Measurements from ENCODE around the gene SRD5A1. TPM values are rescaled to one million over a fixed set of nuclear protein-coding genes. Genes with fewer than 3 reads are reported as not detected.
A peak's percentile ranks its signal among the peaks of the same experiment; 100 is the strongest.

SRD5A1 gene
- total RNA-seq, 1 donor from 2014 or later = 37.4 TPM

DNA sequence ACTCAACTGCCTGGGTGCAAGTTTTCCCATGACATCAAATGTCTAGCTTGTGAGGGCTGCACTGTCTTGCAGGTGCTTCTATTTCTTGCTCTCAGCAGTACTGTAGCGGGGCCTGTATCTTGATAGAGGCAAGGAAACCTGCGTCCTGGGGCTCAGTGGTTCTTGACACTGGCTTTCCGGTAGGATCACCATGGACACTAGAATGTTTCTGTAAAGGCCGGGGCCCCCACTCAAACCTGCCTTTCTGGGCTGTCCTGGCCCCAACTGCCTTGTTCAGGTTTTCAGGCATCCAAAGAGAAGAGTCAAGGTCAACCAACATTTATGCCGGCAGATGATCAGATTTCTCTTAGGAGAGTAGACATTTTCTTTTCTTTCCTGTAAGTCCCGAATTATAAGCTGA, 53.3 kb downstream of the SRD5A1 start:
- TF ChIP-seq, protein P1, sequence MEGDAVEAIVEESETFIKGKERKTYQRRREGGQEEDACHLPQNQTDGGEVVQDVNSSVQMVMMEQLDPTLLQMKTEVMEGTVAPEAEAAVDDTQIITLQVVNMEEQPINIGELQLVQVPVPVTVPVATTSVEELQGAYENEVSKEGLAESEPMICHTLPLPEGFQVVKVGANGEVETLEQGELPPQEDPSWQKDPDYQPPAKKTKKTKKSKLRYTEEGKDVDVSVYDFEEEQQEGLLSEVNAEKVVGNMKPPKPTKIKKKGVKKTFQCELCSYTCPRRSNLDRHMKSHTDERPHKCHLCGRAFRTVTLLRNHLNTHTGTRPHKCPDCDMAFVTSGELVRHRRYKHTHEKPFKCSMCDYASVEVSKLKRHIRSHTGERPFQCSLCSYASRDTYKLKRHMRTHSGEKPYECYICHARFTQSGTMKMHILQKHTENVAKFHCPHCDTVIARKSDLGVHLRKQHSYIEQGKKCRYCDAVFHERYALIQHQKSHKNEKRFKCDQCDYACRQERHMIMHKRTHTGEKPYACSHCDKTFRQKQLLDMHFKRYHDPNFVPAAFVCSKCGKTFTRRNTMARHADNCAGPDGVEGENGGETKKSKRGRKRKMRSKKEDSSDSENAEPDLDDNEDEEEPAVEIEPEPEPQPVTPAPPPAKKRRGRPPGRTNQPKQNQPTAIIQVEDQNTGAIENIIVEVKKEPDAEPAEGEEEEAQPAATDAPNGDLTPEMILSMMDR (IDR thresholded peaks at IDR 0.05; ENCODE audit: insufficient read depth, low read length, poor library complexity, severe bottlenecking) = no peak
- Histone ChIP-seq H3K27me3 (ENCODE audit: control insufficient read depth, insufficient read depth, low read length) (no peaks in the 10 kb centered on the region), H3K4me3 (ENCODE audit: low read depth, low read length) (no peak overlapping the region), H3K36me3 (ENCODE audit: control insufficient read depth, insufficient read depth, low read length) (no peaks in the 10 kb centered on the region)
- DNase-seq (ENCODE audit: low read depth) = no peak

DNA sequence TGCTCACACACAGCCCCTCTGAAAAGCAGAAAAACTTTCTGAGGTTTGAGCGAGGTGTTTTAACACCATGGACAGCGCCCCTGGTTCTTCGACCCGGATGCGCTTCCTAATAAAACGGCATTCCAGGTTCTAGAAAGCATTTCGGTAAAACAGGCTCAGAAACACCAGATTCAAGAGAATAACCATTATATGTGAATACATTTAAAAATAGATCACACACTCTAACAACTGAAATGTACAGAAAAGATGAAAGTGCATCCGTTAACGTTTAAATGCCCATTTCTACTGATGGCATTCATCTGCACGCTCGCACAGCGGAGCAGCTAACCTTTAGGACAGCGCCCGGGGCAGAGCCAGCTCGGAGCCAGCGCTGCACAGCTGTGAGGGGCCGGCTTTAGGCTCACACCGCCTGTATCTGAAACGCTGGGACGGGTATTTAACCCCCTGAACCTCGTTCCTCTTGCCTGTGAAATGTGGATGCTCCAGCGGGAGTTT, 53.7 kb downstream of the SRD5A1 start:
- Histone ChIP-seq H3K4me3 (ENCODE audit: low read depth, low read length) (peak overlapping the region; percentile 34), H3K27me3 (ENCODE audit: control insufficient read depth, insufficient read depth, low read length) (no peaks in the 10 kb centered on the region), H3K36me3 (ENCODE audit: control insufficient read depth, insufficient read depth, low read length) (no peaks in the 10 kb centered on the region)
- no peak for DNase-seq (ENCODE audit: low read depth)
- TF ChIP-seq, protein P1 (IDR thresholded peaks at IDR 0.05; ENCODE audit: insufficient read depth, low read length, poor library complexity, severe bottlenecking) = no peak

- no peak for DNase-seq (ENCODE audit: low read depth)
- TF ChIP-seq, protein P1 (IDR thresholded peaks at IDR 0.05; ENCODE audit: insufficient read depth, low read length, poor library complexity, severe bottlenecking) = no peak
- Histone ChIP-seq H3K36me3 (ENCODE audit: control insufficient read depth, insufficient read depth, low read length) (no peaks in the 10 kb centered on the region), H3K4me3 (ENCODE audit: low read depth, low read length) (no peak overlapping the region), H3K27me3 (ENCODE audit: control insufficient read depth, insufficient read depth, low read length) (no peaks in the 10 kb centered on the region)
Measured at GRCh38 chr5:6687505-6687904, 54.3 kb downstream of the SRD5A1 start.

DNA sequence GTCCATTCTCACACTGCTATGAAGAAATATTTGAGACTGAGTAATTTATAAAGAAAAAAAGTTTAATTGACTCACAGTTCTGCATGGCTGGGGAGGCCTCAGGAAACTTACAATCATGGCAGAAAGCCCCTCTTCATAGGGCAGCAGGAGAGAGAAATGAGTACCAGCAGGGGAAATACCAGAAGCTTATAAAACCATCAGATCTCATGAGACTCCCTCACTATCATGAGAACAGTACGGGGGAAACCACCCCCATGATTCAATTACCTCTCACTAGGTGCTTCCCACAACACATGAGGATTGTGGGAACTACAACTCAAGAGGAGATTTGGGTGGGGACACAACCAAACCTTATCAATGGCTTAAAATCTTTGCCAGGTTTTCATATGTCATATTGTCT, 59.7 kb downstream of the SRD5A1 start:
- Histone ChIP-seq H3K27me3 (ENCODE audit: control insufficient read depth, insufficient read depth, low read length) (no peaks in the 10 kb centered on the region), H3K36me3 (ENCODE audit: control insufficient read depth, insufficient read depth, low read length) (no peaks in the 10 kb centered on the region), H3K4me3 (ENCODE audit: low read depth, low read length) (no peak overlapping the region)
- DNase-seq (ENCODE audit: low read depth) = no peak
- TF ChIP-seq, protein P1 (IDR thresholded peaks at IDR 0.05; ENCODE audit: insufficient read depth, low read length, poor library complexity, severe bottlenecking) = no peak

DNA sequence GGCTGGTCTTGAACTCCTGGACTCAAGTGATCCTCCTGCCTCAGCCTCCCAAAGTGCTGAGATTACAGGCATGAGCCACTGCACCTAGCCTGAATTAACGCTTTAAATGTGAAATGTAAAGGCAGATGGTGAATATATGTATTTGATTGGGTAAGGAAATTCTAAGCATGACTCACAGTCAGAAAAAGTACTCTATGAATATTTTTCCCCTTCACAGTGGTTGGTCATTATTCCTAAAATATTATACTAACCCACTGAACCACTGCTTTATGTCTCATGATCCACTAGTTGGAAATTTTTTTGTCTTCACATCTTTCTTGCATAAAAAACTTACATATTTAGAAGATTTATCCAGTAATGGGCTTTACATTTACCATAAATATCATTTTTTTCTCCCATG, 65.5 kb downstream of the SRD5A1 start:
- no peaks in the 10 kb centered on the region for H3K36me3 ChIP-seq (ENCODE audit: control insufficient read depth, insufficient read depth, low read length)
- no peak for DNase-seq (ENCODE audit: low read depth)
- TF ChIP-seq, protein P1 (IDR thresholded peaks at IDR 0.05; ENCODE audit: insufficient read depth, low read length, poor library complexity, severe bottlenecking) = no peak
- H3K4me3 ChIP-seq (ENCODE audit: low read depth, low read length) = no peak overlapping the region
- H3K27me3 ChIP-seq (ENCODE audit: control insufficient read depth, insufficient read depth, low read length) = no peaks in the 10 kb centered on the region

DNA sequence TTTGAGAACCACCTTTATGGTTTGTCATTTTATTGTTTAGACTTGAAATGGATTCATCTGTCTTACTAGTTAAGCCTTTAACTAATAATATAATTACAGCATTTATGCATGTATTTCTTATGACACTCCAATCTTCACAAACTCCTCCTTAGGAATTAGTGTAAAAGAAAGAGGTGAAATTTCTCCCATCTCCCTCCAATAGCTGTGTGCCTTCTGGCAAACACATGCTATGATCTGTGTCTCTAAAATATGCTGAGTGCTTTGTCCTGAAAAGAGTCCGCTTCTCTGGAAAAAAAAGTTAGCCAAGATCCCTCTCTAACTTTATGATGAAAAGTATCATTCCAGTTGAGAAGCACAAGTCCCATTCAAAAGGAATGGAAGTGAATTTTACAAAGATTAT, 66.1 kb downstream of the SRD5A1 start:
- DNase-seq (ENCODE audit: low read depth) = no peak
- no peaks in the 10 kb centered on the region for H3K27me3 ChIP-seq (ENCODE audit: control insufficient read depth, insufficient read depth, low read length)
- TF ChIP-seq, protein P1 (IDR thresholded peaks at IDR 0.05; ENCODE audit: insufficient read depth, low read length, poor library complexity, severe bottlenecking) = no peak

More for the DNA sequence above, 66.1 kb downstream of the SRD5A1 start:
- Histone ChIP-seq H3K4me3 (ENCODE audit: low read depth, low read length) (no peak overlapping the region), H3K36me3 (ENCODE audit: control insufficient read depth, insufficient read depth, low read length) (no peaks in the 10 kb centered on the region)

Data from kidney epithelial cell (primary cell).